ENCODE results near the gene ALX4. TPM values are rescaled to one million over a fixed set of nuclear protein-coding genes. Genes with fewer than 3 reads are reported as not detected.

The ALX4 gene
- not detected for total RNA-seq
- long read RNA-seq: 0 reads

DNA sequence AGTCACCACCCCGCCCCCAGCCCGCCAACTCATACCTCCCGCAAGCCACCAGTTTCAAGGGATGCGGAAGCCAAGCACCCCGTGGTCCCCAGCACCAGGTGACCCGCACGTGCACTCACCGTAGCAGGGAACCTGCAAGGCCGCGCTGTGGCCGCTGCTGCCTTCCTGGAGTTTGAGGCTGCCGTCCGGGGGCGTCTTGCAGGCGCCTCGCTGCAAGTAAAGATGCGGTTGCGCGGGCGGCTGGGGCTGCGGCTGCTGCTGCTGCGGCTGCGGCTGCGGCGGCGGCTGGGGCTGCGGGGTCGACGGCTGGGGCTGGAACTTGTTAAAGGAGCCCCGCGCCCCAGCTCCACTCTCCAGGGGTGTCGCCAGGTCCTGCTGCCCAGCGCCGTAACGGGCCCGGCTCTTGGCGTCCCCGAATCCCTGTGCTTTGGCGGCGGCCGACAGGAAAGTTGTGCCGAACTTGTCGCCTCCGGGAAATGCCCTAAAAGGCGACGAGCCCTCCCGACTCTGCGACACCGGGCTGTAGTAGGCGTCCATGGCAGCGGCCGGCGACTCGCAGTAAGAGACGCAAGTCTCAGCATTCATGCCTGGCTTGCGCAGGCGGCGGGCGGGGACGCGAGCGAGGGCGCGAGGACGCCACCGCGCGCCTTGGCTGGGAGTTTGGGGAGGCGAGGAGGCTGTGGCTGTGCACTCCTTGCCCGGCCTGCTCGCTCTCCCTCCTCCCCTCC lies at the start of gene ALX4:
ALX4 (minus strand) TSS at position 662 of the 728 bp plus-strand sequence; CDS start at position 585, 77 bp downstream.
- peak in 1 of 2 donors; percentile 18 for ATAC-seq
- Histone ChIP-seq H3K4me1 (peaks cover 24% of the 10 kb centered on the region), H3K27ac (no peak within 1 kb of the TSS), H3K4me3 (peak within 1 kb of the TSS; percentile 31), H3K9me3 (no peaks in the 10 kb centered on the region), H3K36me3 (no peaks in the 10 kb centered on the region), H3K27me3 (ENCODE audit: low read depth) (peaks cover 99% of the 10 kb centered on the region)
- DNase-seq: no peak
- intact Hi-C loops (cut with DNase I): no loop called here
- TF ChIP-seq, protein P1, sequence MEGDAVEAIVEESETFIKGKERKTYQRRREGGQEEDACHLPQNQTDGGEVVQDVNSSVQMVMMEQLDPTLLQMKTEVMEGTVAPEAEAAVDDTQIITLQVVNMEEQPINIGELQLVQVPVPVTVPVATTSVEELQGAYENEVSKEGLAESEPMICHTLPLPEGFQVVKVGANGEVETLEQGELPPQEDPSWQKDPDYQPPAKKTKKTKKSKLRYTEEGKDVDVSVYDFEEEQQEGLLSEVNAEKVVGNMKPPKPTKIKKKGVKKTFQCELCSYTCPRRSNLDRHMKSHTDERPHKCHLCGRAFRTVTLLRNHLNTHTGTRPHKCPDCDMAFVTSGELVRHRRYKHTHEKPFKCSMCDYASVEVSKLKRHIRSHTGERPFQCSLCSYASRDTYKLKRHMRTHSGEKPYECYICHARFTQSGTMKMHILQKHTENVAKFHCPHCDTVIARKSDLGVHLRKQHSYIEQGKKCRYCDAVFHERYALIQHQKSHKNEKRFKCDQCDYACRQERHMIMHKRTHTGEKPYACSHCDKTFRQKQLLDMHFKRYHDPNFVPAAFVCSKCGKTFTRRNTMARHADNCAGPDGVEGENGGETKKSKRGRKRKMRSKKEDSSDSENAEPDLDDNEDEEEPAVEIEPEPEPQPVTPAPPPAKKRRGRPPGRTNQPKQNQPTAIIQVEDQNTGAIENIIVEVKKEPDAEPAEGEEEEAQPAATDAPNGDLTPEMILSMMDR (IDR thresholded peaks at IDR 0.05): no peak

DNA sequence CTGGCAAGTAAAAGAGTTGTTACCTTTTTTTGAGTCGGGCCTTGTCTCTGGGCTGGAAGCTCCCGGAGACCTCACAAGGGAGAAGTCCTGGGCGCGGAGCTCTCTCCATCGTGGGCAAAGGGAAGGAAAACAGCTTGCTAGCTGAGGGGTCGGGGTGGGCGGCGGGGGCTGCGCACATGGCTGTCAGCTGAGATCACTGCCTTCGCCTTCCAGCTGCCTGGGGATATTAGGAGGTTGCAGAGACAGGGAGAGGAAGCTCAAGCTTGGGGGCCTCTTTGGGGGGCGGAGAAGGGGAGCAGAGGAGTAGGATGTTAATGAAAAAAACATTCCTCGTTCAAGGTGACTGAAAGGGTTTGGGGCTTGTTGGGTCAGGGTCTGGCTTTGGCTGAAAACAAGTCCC lies 49.2 kb upstream of the ALX4 start:
- no peak overlapping the region for H3K27ac ChIP-seq
- H3K9me3 ChIP-seq: no peaks in the 10 kb centered on the region
- intact Hi-C loops (cut with DNase I): no loop called here
- TF ChIP-seq, protein P1 (IDR thresholded peaks at IDR 0.05): no peak
- no peaks in the 10 kb centered on the region for H3K36me3 ChIP-seq
- DNase-seq (no peak), ATAC-seq (no peak)
- H3K27me3 ChIP-seq (ENCODE audit: low read depth): peaks cover 22% of the 10 kb centered on the region
- H3K4me1 ChIP-seq: no peaks in the 10 kb centered on the region
- H3K4me3 ChIP-seq: no peak overlapping the region

DNA sequence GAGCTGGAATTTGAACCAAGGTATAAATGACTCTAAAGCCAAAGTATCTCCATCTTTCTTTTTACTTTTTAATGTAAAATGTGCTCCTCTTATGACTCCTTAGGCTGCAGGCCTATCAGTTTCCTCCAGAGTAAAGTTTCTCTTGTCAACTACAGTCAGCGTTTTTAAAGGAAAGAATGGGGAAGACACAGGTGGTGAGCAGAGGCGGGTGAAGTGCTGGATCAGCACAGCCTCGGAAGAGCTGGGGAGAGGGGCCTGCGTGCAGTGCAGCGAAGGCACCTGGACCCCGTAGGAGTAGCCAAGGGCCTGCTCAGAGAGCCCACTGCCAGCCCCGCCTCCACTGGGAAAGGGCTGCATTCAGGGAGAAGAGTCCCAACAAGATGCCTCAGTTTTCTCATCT lies 48.8 kb upstream of the ALX4 start:
- H3K27me3 ChIP-seq (ENCODE audit: low read depth): peaks cover 17% of the 10 kb centered on the region
- TF ChIP-seq, protein P1 (IDR thresholded peaks at IDR 0.05): no peak
- DNase-seq (no peak), ATAC-seq (no peak)
- intact Hi-C loops (cut with DNase I): no loop called here
- no peaks in the 10 kb centered on the region for H3K4me1 ChIP-seq
- no peak overlapping the region for H3K4me3 ChIP-seq
- H3K9me3 ChIP-seq: no peaks in the 10 kb centered on the region
- H3K27ac ChIP-seq: no peak overlapping the region
- no peaks in the 10 kb centered on the region for H3K36me3 ChIP-seq

DNA sequence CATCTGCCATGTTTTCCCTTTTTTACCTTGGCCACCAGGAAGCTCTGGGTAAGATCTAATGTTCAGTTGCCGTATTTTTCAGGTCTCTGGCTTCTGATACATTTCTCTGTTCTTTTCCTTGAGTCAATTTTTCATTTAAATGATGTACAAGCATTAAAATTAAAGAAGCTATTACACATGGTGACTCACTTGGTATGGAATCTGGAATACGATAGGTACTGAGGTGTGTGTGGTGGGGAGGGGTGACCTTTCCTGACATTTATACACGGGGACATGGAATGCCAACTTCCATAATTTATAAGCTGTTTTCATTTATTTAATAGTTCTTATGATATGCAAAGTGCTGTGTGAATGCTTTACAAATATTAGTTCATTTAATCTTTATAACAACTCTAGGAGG lies 47.8 kb upstream of the ALX4 start:
- Histone ChIP-seq H3K9me3 (no peaks in the 10 kb centered on the region), H3K27me3 (ENCODE audit: low read depth) (peaks cover 13% of the 10 kb centered on the region), H3K4me3 (no peak overlapping the region), H3K27ac (no peak overlapping the region), H3K36me3 (no peaks in the 10 kb centered on the region), H3K4me1 (no peaks in the 10 kb centered on the region)
- intact Hi-C loops (cut with DNase I): no loop called here
- TF ChIP-seq, protein P1 (IDR thresholded peaks at IDR 0.05): no peak
- no peak for ATAC-seq
- DNase-seq: no peak

DNA sequence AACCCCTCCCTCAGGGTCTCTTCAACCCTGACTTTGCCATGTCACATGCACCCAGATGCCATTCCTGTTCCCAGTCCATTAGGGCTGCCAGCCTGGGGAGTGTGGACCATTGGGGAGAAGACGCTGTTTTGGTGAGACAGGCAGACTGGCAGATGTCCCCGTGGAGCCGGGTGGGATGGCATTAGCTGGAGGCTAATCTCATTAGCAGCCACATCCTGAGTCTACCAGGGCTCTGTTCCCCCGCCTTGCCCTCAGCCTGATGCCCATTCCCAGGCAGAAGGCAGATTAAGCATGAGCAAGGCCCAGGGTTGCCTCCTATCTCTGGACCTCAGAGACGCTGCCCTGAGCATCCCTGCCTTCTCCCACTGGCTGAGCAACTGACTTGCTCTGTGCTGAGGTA lies 46.4 kb upstream of the ALX4 start:
- TF ChIP-seq, protein P1 (IDR thresholded peaks at IDR 0.05): no peak
- peaks cover 5% of the 10 kb centered on the region for H3K27me3 ChIP-seq (ENCODE audit: low read depth)
- no peak overlapping the region for H3K4me3 ChIP-seq
- no peak overlapping the region for H3K27ac ChIP-seq
- H3K4me1 ChIP-seq: no peaks in the 10 kb centered on the region
- DNase-seq (no peak), ATAC-seq (no peak)
- H3K9me3 ChIP-seq: no peaks in the 10 kb centered on the region
- no peaks in the 10 kb centered on the region for H3K36me3 ChIP-seq
- intact Hi-C loops (cut with DNase I): no loop called here
